ENCODE results near the gene MTMR10. TPM values are rescaled to one million over a fixed set of nuclear protein-coding genes. Genes with fewer than 3 reads are reported as not detected.

MTMR10 gene
- 13.6 to 20.7 TPM (median 17.3 TPM) in 5 replicates for total RNA-seq (2022; extraction: Qiagen RNA extraction)

GRCh38 chr15:30991255-30992235 lies at the start of gene MTMR10:
TSS of gene MTMR10 (minus strand) at chr15:30991628. CDS start at chr15:30991506, 122 bp downstream.

GRCh38 chr15:30903497-30904187 lies 87.8 kb downstream of the MTMR10 start, which contains the start of gene FAN1:
TSS of gene FAN1 (plus strand) at chr15:30903915. CDS start at chr15:30904664, 749 bp downstream.

Other genes starting within 250 kb of the MTMR10 start
- 8.9 to 11.8 TPM (median 11.0 TPM) in 5 replicates for gene FAN1, start 87.7 kb downstream of the MTMR10 start, total RNA-seq (2022; extraction: Qiagen RNA extraction)
- not detected in 5 replicates for gene TRPM1, start 110.1 kb upstream of the MTMR10 start, total RNA-seq (2022; extraction: Qiagen RNA extraction)